KMS-11 (cell line): ENCODE data around the gene AOAH.

Source experiments
- H2AFZ ChIP-seq: fragments of 200-600 bp; sonication (generic); 2 replicates; pipeline ENCODE4 v1.6.1; 2016; ENCODE audit warnings: antibody characterized with exemption, mixed run types, low read depth
- H3K27ac ChIP-seq: fragments of 200-600 bp; sonication (generic); 2 replicates; pipeline ENCODE4 v1.6.1; 2016; ENCODE audit warnings: mild to moderate bottlenecking, mixed run types
- H3K27me3 ChIP-seq: fragments of 200-600 bp; sonication (generic); 2 replicates; pipeline ENCODE4 v1.6.1; 2017; ENCODE audit warnings: mild to moderate bottlenecking, low read depth, mixed run types, moderate library complexity; ENCODE audit not compliant: insufficient read depth
- H3K36me3 ChIP-seq: fragments of 200-600 bp; sonication (generic); 2 replicates; pipeline ENCODE4 v1.6.1; 2017; ENCODE audit warnings: mild to moderate bottlenecking, mixed run types; ENCODE audit not compliant: insufficient read depth
- H3K4me1 ChIP-seq: fragments of 200-600 bp; sonication (generic); 2 replicates; pipeline ENCODE4 v1.6.1; 2016; ENCODE audit warnings: mild to moderate bottlenecking, low read depth, mixed run types; ENCODE audit not compliant: poor library complexity, severe bottlenecking
- H3K4me2 ChIP-seq: fragments of 200-600 bp; sonication (generic); 2 replicates; pipeline ENCODE4 v1.7.0; 2016; ENCODE audit warnings: mild to moderate bottlenecking, mixed run types
- H3K4me3 ChIP-seq: fragments of 200-600 bp; sonication (generic); IDR thresholded peaks from 2 replicates; pipeline ENCODE4 v1.6.1; 2017; ENCODE audit warnings: low read depth, low read length, mixed read lengths; ENCODE audit not compliant: insufficient read depth
- H3K79me2 ChIP-seq: fragments of 200-600 bp; sonication (generic); 2 replicates; pipeline ENCODE4 v1.6.1; 2016; ENCODE audit warnings: low read depth, mixed run types; ENCODE audit not compliant: insufficient read depth
- H3K9ac ChIP-seq: fragments of 200-600 bp; sonication (generic); 2 replicates; pipeline ENCODE4 v1.6.1; 2016; ENCODE audit warnings: mild to moderate bottlenecking, mixed run types
- H4K20me1 ChIP-seq: fragments of 200-600 bp; sonication (generic); 2 replicates; pipeline ENCODE4 v1.6.1; 2016; ENCODE audit warnings: mild to moderate bottlenecking, mixed run types; ENCODE audit not compliant: insufficient read depth
- CTCF ChIP-seq: fragments of 200-600 bp; sonication (generic); conservative IDR thresholded peaks from 2 replicates; pipeline ENCODE4 v1.6.1; 2017; ENCODE audit warnings: low read depth, mild to moderate bottlenecking, antibody characterized with exemption, low read length, moderate library complexity, mixed read lengths

AOAH gene

GRCh38 chr7:36527549-36527913 is 196.8 kb downstream of the AOAH start:
- no peaks in the 10 kb centered on the region for H4K20me1 ChIP-seq
- no peak overlapping the region for H3K4me3 ChIP-seq
- TF ChIP-seq CTCF: no peak
- no peak overlapping the region for H3K4me2 ChIP-seq
- no peak overlapping the region for H3K9ac ChIP-seq
- no peaks in the 10 kb centered on the region for H3K79me2 ChIP-seq
- no peaks in the 10 kb centered on the region for H3K36me3 ChIP-seq
- H3K27me3 ChIP-seq: no peaks in the 10 kb centered on the region
- no peak overlapping the region; the same call in 1 of the 2 replicates for H3K27ac ChIP-seq
- peaks cover 15% of the 10 kb centered on the region for H3K4me1 ChIP-seq
- no peak overlapping the region for H2AFZ ChIP-seq

DNA sequence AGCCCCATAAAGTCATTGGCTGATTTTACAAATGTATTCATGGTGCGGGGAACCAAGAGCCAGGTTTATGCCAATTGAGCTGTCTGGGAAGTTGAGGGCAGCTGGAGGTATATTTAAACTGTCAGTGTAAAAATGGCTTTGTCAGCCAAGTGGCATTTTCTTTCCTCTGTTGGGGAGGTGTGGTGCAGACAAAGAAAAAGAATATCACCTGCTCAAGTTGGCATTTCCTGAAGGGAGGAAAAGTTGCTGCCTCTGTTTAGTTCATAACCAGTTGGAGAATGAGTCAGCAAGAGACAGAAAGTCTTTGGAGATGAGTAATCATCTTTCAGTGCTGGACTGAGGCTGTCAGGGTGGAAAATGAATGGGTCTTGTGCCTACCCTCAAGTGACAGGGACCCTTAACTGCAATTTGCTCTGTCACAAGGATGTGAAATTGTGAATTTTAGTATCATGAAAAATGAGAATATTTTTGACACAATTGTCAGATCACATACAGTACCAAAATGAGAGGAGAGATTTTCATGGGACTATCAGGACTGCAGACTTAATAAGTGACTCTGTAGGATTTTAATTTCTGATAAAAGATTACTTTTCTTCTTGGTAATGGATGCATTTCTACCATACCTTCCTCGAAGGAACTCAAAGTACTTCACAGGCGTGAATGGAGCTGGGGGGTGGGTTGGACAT is 197.3 kb downstream of the AOAH start:
- TF ChIP-seq CTCF: no peak
- H3K4me3 ChIP-seq: no peak overlapping the region

GRCh38 chr7:36523371-36524101 is 200.8 kb downstream of the AOAH start:
- Histone ChIP-seq H3K27ac (no peak overlapping the region), H3K4me1 (peaks cover 15% of the 10 kb centered on the region), H3K36me3 (no peaks in the 10 kb centered on the region), H4K20me1 (no peaks in the 10 kb centered on the region), H3K4me2 (no peak overlapping the region), H3K4me3 (no peak overlapping the region), H3K9ac (no peak overlapping the region), H3K79me2 (no peaks in the 10 kb centered on the region), H3K27me3 (no peaks in the 10 kb centered on the region), H2AFZ (no peak overlapping the region)
- TF ChIP-seq CTCF: no peak

More for the DNA sequence above, 197.3 kb downstream of the AOAH start:
- Histone ChIP-seq H3K27ac (no peak overlapping the region; the same call in 1 of the 2 replicates), H3K36me3 (no peaks in the 10 kb centered on the region), H3K27me3 (no peaks in the 10 kb centered on the region), H4K20me1 (no peaks in the 10 kb centered on the region), H3K4me1 (peaks cover 15% of the 10 kb centered on the region), H3K4me2 (no peak overlapping the region; the same call in 1 of the 2 replicates), H3K79me2 (no peaks in the 10 kb centered on the region), H2AFZ (no peak overlapping the region), H3K9ac (no peak overlapping the region)

DNA sequence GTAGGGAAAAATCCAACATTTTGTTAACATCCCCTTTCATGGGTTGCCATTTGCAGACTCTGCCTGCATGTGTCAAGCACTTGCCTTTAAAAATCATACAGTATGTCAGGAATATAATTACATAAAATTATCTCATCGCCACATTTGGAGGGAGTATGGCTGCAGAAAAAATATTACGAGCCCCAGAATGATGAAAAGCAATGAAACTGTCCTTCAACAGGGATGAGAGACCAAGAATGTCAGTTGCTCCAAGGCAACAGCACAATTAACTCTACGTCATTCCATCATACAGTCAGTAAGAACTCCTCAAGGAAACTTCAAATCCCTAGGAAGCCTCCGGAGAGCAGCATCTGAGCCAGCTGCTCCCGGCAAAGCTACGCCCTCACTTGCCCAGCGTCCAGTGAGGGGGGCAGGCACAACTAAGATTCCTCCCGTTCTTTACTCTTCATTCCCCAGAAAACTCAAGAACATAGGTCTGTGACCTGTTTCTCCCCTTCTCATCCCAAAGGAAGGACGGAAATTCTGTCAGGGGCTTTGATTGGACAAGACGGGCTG is 201.8 kb downstream of the AOAH start:
- Histone ChIP-seq H3K27ac (no peak overlapping the region), H3K4me3 (no peak overlapping the region), H2AFZ (no peak overlapping the region), H3K4me2 (no peak overlapping the region), H3K9ac (no peak overlapping the region), H3K4me1 (peaks cover 15% of the 10 kb centered on the region), H3K79me2 (no peaks in the 10 kb centered on the region), H4K20me1 (no peaks in the 10 kb centered on the region), H3K27me3 (no peaks in the 10 kb centered on the region), H3K36me3 (no peaks in the 10 kb centered on the region)
- no peak for TF ChIP-seq CTCF
